Keratinocyte (primary cell): ENCODE results near the gene NOD2.

Experiments
- CTCF ChIP-seq, 3 experiments: IDR thresholded peaks in 1 of 3; conservative IDR thresholded peaks in 1 of 3; optimal IDR thresholded peaks in 1 of 3; 2 replicates in 2 of 3; 3 replicates in 1 of 3; pipeline versions ENCODE3 to v1.5.1; 2011; ENCODE audit warnings: low read length in 3 of 3, mild to moderate bottlenecking in 3 of 3, moderate library complexity in 2 of 3, control low read depth in 1 of 3, inconsistent platforms in 1 of 3; ENCODE audit not compliant: insufficient read depth in 2 of 3; ENCODE audit errors: extremely low read depth in 1 of 3
- EZH2 ChIP-seq: IDR thresholded peaks from one replicate; pipeline ENCODE4 v1.6.1; 2012; ENCODE audit warnings: inconsistent platforms, mild to moderate bottlenecking, low read length, moderate library complexity

GRCh38 chr16:50680556-50680893 lies 12.9 kb upstream of the NOD2 start:
- TF ChIP-seq CTCF (optimal IDR thresholded peaks at IDR 0.05 in 1 of 3, IDR thresholded peaks at IDR 0.05 in 1 of 3, conservative IDR thresholded peaks at IDR 0.05 in 1 of 3; ENCODE audit: extremely low read depth in 1 of 3, insufficient read depth in 2 of 3, low read length in 3 of 3) (no peak), EZH2 (no peak)
